Pancreas (tissue), 10 donors: ENCODE results near the gene PCNT. TPM values are rescaled to one million over a fixed set of nuclear protein-coding genes. Genes with fewer than 3 reads are reported as not detected.

ENCODE experiments used
- ATAC-seq, 4 donors: fragments of 200-7000 bp; cut with Tn5 transposase; one replicate each; pipeline versions ENCODE4 v1.8.0 to v1.9.1; 2020; ENCODE audit warnings: mild to moderate bottlenecking in 4 of 4, moderate library complexity in 4 of 4
- DNase-seq, 6 donors: peaks; one replicate each; pipeline ENCODE4 v3.0.0-alpha.2; 2020
- FAIRE-seq: peaks from 2 replicates; lab custom pipeline; 2012; peaks lifted over from hg19 to GRCh38; lab: Jason Lieb, UNC
- H3K27ac ChIP-seq, 4 donors: fragments of 200-600 bp; sonication (generic); 1 replicate in 3 of 4; 2 replicates in 1 of 4; pipeline versions ENCODE4 v1.5.0 to v1.8.0; 2020
- H3K27me3 ChIP-seq, 4 donors: fragments of 200-600 bp; one replicate each; pipeline ENCODE4 v1.8.0; 2021
- H3K36me3 ChIP-seq, 3 donors: fragments of 200-600 bp; sonication (generic) in 1 of 3; one replicate each; pipeline versions ENCODE4 v1.5.0 to v1.8.0; 2020 to 2021
- H3K4me1 ChIP-seq, 3 donors: fragments of 200-600 bp; one replicate each; pipeline ENCODE4 v1.8.0; 2021
- H3K4me3 ChIP-seq, 4 donors: fragments of 200-600 bp; sonication (generic) in 2 of 4; one replicate each; pipeline versions ENCODE4 v1.5.0 to v1.8.0; 2020 to 2021
- H3K9me3 ChIP-seq, 4 donors: fragments of 200-600 bp; one replicate each; pipeline ENCODE4 v1.8.0; 2021
- CTCF ChIP-seq, 4 donors: fragments of 200-600 bp; sonication (generic) in 3 of 4; IDR thresholded peaks; one replicate each; pipeline versions ENCODE4 v1.5.0 to v1.8.0; 2021; ENCODE audit warnings: antibody characterized with exemption in 4 of 4
- WGBS, 2 donors: extraction: QIAGEN DNeasy Blood & Tissue Kit; methylation state at CpG; one replicate each; pipeline ENCODE4 v1.1.7; 2013; 5-methylcytosine and 5-hydroxymethylcytosine counted together
- intact Hi-C, 3 donors: fragments of 100-400 bp; cut with DNase I; formaldehyde crosslinking; loops; one replicate each; pipeline versions ENCODE4 v1.11.1 to v1.14.2; 2022
- polyA plus RNA-seq, 2 donors: library from polyadenylated mRNA; stranded (reverse); fragments of 200-250 nt; gene quantifications; one replicate each; pipeline ENCODE4 v1.2.3, GENCODE V29; 2013
- total RNA-seq, 6 donors: library from RNA; stranded (reverse); fragmentation: NEBNext Ultra II Directional in 4 of 6; extraction: Animal tissue kit (Norgen Biotek cat#: 25700) in 4 of 6; gene quantifications; one replicate each; pipeline versions ENCODE4 v1.2.1 to v1.2.4, GENCODE V29; 2021 to 2023
- donor health status: healthy with polysubstance abuse.
- donor health status: DM: no; HTN: no; CAD: no; lungs with moderate emphysema.
- donor health status: DM: no; HTN: no; CAD: no.
- donor health status: control.
- donor health status: control.
- donor health status: Bipolar disorder and iron deficiency.
- donor health status: DM: yes; HTN: yes; CAD: no.
- donor health status: DM: no; HTN: no; CAD: no.
- donor health status: DM: no; HTN: no; CAD: no.
- donor health status: DM: yes; HTN: yes; CAD: no.

Gene PCNT
- total and polyA plus RNA-seq, 8 donors: 8.1 to 15.5 (median 12.1) TPM

GRCh38 chr21:46295996-46296752, 27.8 kb upstream of the PCNT start:
- 65 to 72% methylated on average over 29 of the region's 29 CpGs for WGBS, 2 donors
- peaks cover 0 to 8% (median 0%) of the 10 kb centered on the region in 3 donors for H3K36me3 ChIP-seq
- no peaks in the 10 kb centered on the region for H3K4me1 ChIP-seq
- peak in 3 of 4 donors; percentile 73 to 87 (median 74) for ATAC-seq
- intact Hi-C loops: no loop called here
- no peak for FAIRE-seq
- H3K4me3 ChIP-seq: peak overlapping the region in 1 of 4 donors; percentile 3
- no peaks in the 10 kb centered on the region for H3K27me3 ChIP-seq
- peak overlapping the region in 1 of 4 donors; percentile 17 for H3K27ac ChIP-seq
- DNase-seq: peak in 3 of 6 donors; percentile 30 to 62 (median 51)
- no peak for TF ChIP-seq CTCF (IDR thresholded peaks at IDR 0.05)
- H3K9me3 ChIP-seq: no peaks in the 10 kb centered on the region

GRCh38 chr21:46297338-46298271, 26.4 kb upstream of the PCNT start:
- DNase-seq (peak in 1 of 6 donors; percentile 65), FAIRE-seq (no peak), ATAC-seq (peak; percentile 33 to 78 (median 65))
- intact Hi-C loops: no loop called here
- 5 to 7% methylated on average over 76 to 84 of the region's 84 CpGs for WGBS, 2 donors
- Histone ChIP-seq H3K27ac (peak overlapping the region in 2 of 4 donors; percentile 44 to 48), H3K4me3 (peak overlapping the region in 2 of 4 donors; percentile 11 to 44), H3K4me1 (no peaks in the 10 kb centered on the region), H3K9me3 (no peaks in the 10 kb centered on the region), H3K27me3 (no peaks in the 10 kb centered on the region), H3K36me3 (no peaks in the 10 kb centered on the region)
- no peak for TF ChIP-seq CTCF (IDR thresholded peaks at IDR 0.05)

- Histone ChIP-seq H3K27me3 (no peaks in the 10 kb centered on the region), H3K4me3 (no peak overlapping the region), H3K27ac (no peak overlapping the region), H3K4me1 (no peaks in the 10 kb centered on the region), H3K36me3 (no peaks in the 10 kb centered on the region), H3K9me3 (no peaks in the 10 kb centered on the region)
- no peak for ATAC-seq
- no peak for DNase-seq
- intact Hi-C loops: no loop called here
- FAIRE-seq: no peak
- WGBS, 2 donors: 86 to 87% methylated on average over 9 of the region's 9 CpGs
- no peak for TF ChIP-seq CTCF (IDR thresholded peaks at IDR 0.05)
Observed at GRCh38 chr21:46299167-46299566, 24.8 kb upstream of the PCNT start.

GRCh38 chr21:46301759-46302158, 22.2 kb upstream of the PCNT start:
- Histone ChIP-seq H3K27me3 (no peaks in the 10 kb centered on the region), H3K9me3 (no peaks in the 10 kb centered on the region), H3K4me1 (no peaks in the 10 kb centered on the region), H3K4me3 (no peak overlapping the region), H3K27ac (no peak overlapping the region), H3K36me3 (no peaks in the 10 kb centered on the region)
- ATAC-seq: no peak
- WGBS, 2 donors: 95 to 98% methylated on average over 11 to 14 of the region's 14 CpGs
- intact Hi-C loops: no loop called here
- peak in 1 of 6 donors; percentile 70 for DNase-seq
- no peak for FAIRE-seq
- TF ChIP-seq CTCF (IDR thresholded peaks at IDR 0.05): no peak
